Calu3 (cell line): ENCODE measurements around the gene ZNF443. TPM values are rescaled to one million over a fixed set of nuclear protein-coding genes. Genes with fewer than 3 reads are reported as not detected.
"Not testable (repeated sequence)": the region's sequence is repeated elsewhere in the genome, so short reads cannot be mapped to it uniquely, and the experiment has no call there.

Experiments used
- BruUV-seq: library from RNA; stranded (reverse); fragments of 400-500 nt; replicated peaks from 2 replicates; lab custom pipeline; 2021; lab: Mats Ljungman, UMichigan
- CTCF ChIA-PET: fragments of 300-600 bp; sonication (Branson Sonifier 250); formaldehyde crosslinking; loops from one replicate; lab custom pipeline; 2022; ENCODE audit warnings: antibody characterized with exemption; lab: Charles Lee
- DNase-seq: peaks from one replicate; pipeline ENCODE4 v3.0.0; 2022
- H3K27ac Mint-ChIP-seq: one replicate; pipeline ENCODE4 v1.8.0; 2022; ENCODE audit warnings: mixed read lengths; ENCODE audit not compliant: unreplicated experiment
- H3K27me3 Mint-ChIP-seq: one replicate; pipeline ENCODE4 v1.8.0; 2022; ENCODE audit warnings: mixed read lengths; ENCODE audit not compliant: unreplicated experiment
- H3K36me3 Mint-ChIP-seq: one replicate; pipeline ENCODE4 v1.8.0; 2022; ENCODE audit warnings: mild to moderate bottlenecking, moderate library complexity, mixed read lengths; ENCODE audit not compliant: insufficient read depth, unreplicated experiment
- H3K4me1 Mint-ChIP-seq: one replicate; pipeline ENCODE4 v1.8.0; 2022; ENCODE audit warnings: mild to moderate bottlenecking, low read depth, mixed read lengths; ENCODE audit not compliant: unreplicated experiment
- H3K4me3 Mint-ChIP-seq: one replicate; pipeline ENCODE4 v1.8.0; 2022; ENCODE audit warnings: mild to moderate bottlenecking, low read depth, moderate library complexity, mixed read lengths; ENCODE audit not compliant: unreplicated experiment
- H3K9me3 Mint-ChIP-seq: one replicate; pipeline ENCODE4 v1.8.0; 2022; ENCODE audit warnings: low read depth, mixed read lengths; ENCODE audit not compliant: unreplicated experiment
- CTCF ChIP-seq: fragments of 200-600 bp; IDR thresholded peaks from one replicate; pipeline ENCODE4 v1.8.0; 2022; ENCODE audit warnings: antibody characterized with exemption; ENCODE audit not compliant: unreplicated experiment
- intact Hi-C: fragments of 100-400 bp; cut with micrococcal nuclease; formaldehyde crosslinking; loops from one replicate; pipeline ENCODE4 v1.10.0; 2022; ENCODE audit not compliant: unreplicated experiment
- total RNA-seq: library from RNA; stranded (reverse); gene quantifications from 2 replicates; pipeline ENCODE4 v1.2.3, GENCODE V29; 2022

The ZNF443 gene
- total RNA-seq, 1 experiment from 2014 or later = 7.5 TPM

GRCh38 chr19:12400633-12401502 lies 40.0 kb downstream of the ZNF443 start, which contains the start of gene ZNF799:
ZNF799 (minus strand) TSS chr19:12401271; CDS start chr19:12401070, 201 bp downstream.
- Mint-ChIP-seq H3K36me3 (peaks cover 32% of the 10 kb centered on the region), H3K9me3 (peaks cover 9% of the 10 kb centered on the region), H3K27me3 (no peaks in the 10 kb centered on the region), H3K4me1 (no peaks in the 10 kb centered on the region), H3K27ac (peak within 1 kb of the TSS; percentile 67), H3K4me3 (peak within 1 kb of the TSS; percentile 87)
- no TSS peak for BruUV-seq
- peak; percentile 92 for DNase-seq
- CTCF ChIA-PET = interaction anchor here (0.7 to 1.1 kb wide), 3 partner anchors 35 to 81 kb away, joined by 3 to 4 read pairs (median 3); partner anchors contain the start of genes ZNF442 and ZNF563
- no peak for TF ChIP-seq CTCF
- intact Hi-C loops = no loop called here

GRCh38 chr19:12399901-12400632 lies 40.8 kb downstream of the ZNF443 start:
- BruUV-seq, H3K9me3 Mint-ChIP-seq, H3K27me3 Mint-ChIP-seq, H3K4me1 Mint-ChIP-seq, intact Hi-C loops: not testable (repeated sequence)
- peak; percentile 50 for DNase-seq
- peak overlapping the region; percentile 67 for H3K27ac Mint-ChIP-seq
- peak overlapping the region; percentile 87 for H3K4me3 Mint-ChIP-seq
- CTCF ChIA-PET = interaction anchor here (0.6 kb wide), 1 partner anchor 107 kb away, joined by 4 read pairs; no protein-coding TSS in a partner anchor
- H3K36me3 Mint-ChIP-seq = peaks cover 32% of the 10 kb centered on the region

GRCh38 chr19:12391148-12391547 lies 49.7 kb downstream of the ZNF443 start:
- H3K4me1 Mint-ChIP-seq, DNase-seq, H3K9me3 Mint-ChIP-seq, H3K27ac Mint-ChIP-seq, intact Hi-C loops, CTCF ChIA-PET, H3K36me3 Mint-ChIP-seq, H3K27me3 Mint-ChIP-seq, BruUV-seq, H3K4me3 Mint-ChIP-seq: not testable (repeated sequence)

- H3K4me3 Mint-ChIP-seq, CTCF ChIA-PET, H3K4me1 Mint-ChIP-seq, H3K36me3 Mint-ChIP-seq, H3K27me3 Mint-ChIP-seq, DNase-seq, BruUV-seq, intact Hi-C loops, H3K27ac Mint-ChIP-seq, H3K9me3 Mint-ChIP-seq: not testable (repeated sequence)
These were observed 54.5 kb downstream of the ZNF443 start for GRCh38 chr19:12386365-12386764.

GRCh38 chr19:12380444-12380737 lies 60.4 kb downstream of the ZNF443 start:
- no peak overlapping the region for H3K4me3 Mint-ChIP-seq
- intact Hi-C loops = no loop called here
- peaks cover 11% of the 10 kb centered on the region for H3K9me3 Mint-ChIP-seq
- no peak for TF ChIP-seq CTCF
- BruUV-seq = no TSS peak
- no peaks in the 10 kb centered on the region for H3K36me3 Mint-ChIP-seq
- CTCF ChIA-PET = no interaction called here
- H3K4me1 Mint-ChIP-seq = no peaks in the 10 kb centered on the region
- H3K27me3 Mint-ChIP-seq = no peaks in the 10 kb centered on the region
- H3K27ac Mint-ChIP-seq = no peak overlapping the region
- no peak for DNase-seq
